Thyroid gland (tissue), 4 donors: ENCODE measurements around the gene MMP3. TPM values are rescaled to one million over a fixed set of nuclear protein-coding genes. Genes with fewer than 3 reads are reported as not detected.

ENCODE experiments used
- DNase-seq, 2 donors: peaks; one replicate each; pipeline ENCODE4 v3.0.0-alpha.2; 2019
- H3K27ac ChIP-seq, 3 donors: fragments of 200-600 bp; sonication (generic); 1 replicate in 2 of 3; 2 replicates in 1 of 3; pipeline ENCODE4 v1.5.1; 2016 to 2019; ENCODE audit warnings: mild to moderate bottlenecking in 1 of 3, moderate library complexity in 1 of 3
- H3K27me3 ChIP-seq: fragments of 200-600 bp; sonication (generic); one replicate; pipeline ENCODE4 v1.5.1; 2019
- H3K36me3 ChIP-seq, 2 donors: fragments of 200-600 bp; sonication (generic); one replicate each; pipeline ENCODE4 v1.5.1; 2016 to 2019
- H3K4me1 ChIP-seq, 2 donors: fragments of 200-600 bp; sonication (generic); one replicate each; pipeline ENCODE4 v1.5.1; 2017 to 2019
- H3K4me3 ChIP-seq, 3 donors: fragments of 200-600 bp; sonication (generic); replicated peaks in 1 of 3; 1 replicate in 2 of 3; 2 replicates in 1 of 3; pipeline ENCODE4 v1.5.1; 2016; ENCODE audit warnings: mild to moderate bottlenecking in 1 of 3
- H3K9me3 ChIP-seq: fragments of 200-600 bp; sonication (generic); one replicate; pipeline ENCODE4 v1.5.1; 2017
- POLR2A ChIP-seq, 2 donors: fragments of 450-650 bp; IDR thresholded peaks; one replicate each; pipeline ENCODE4 v1.6.1; 2017; ENCODE audit warnings: antibody characterized with exemption in 2 of 2, mild to moderate bottlenecking in 2 of 2, moderate library complexity in 1 of 2
- WGBS, 2 donors: methylation state at CpG; one replicate each; pipeline ENCODE4 v1.1.5; 2017; 5-methylcytosine and 5-hydroxymethylcytosine counted together
- intact Hi-C: fragments of 100-400 bp; cut with DNase I; formaldehyde crosslinking; loops from one replicate; pipeline ENCODE4 v1.15.1; 2023
- total RNA-seq, 4 donors: library from RNA; depleted of rRNA; stranded (reverse); fragments of >200 nt; gene quantifications; one replicate each; pipeline ENCODE4 v1.2.3, GENCODE V29; 2016
- TF ChIP-seq, protein P1 (sequence below), 6 experiments: fragments of 200-600 bp in 3 of 6; fragments of 450-650 bp in 3 of 6; sonication (generic) in 3 of 6; IDR thresholded peaks; one replicate each; pipeline ENCODE4 v1.5.1; 2016 to 2019; ENCODE audit warnings: antibody characterized with exemption in 6 of 6, mild to moderate bottlenecking in 2 of 6, inconsistent platforms in 1 of 6, moderate library complexity in 1 of 6

Gene MMP3
- total RNA-seq, 4 donors from 2014 or later: 1.2 to 14.5 TPM; not detected in 2

DNA sequence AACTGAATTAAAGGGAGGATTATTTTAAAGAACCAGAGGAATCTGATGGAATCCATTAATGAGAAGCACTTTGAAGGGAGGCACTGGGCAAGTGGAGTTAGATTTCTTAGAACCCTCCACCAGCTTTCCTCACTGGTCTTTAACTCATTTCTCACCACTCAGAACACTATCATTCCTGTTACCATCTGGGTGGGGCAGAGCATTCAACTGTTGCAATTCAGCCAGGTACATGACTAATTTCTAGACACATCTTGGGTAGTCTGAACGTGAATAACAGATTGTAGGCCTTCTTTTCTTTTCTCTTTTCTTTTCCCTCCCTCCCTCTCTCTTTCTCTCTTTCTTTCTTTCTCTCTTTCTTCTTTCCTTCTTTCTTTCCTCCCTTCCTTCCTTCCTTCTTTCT lies 29.9 kb downstream of the MMP3 start:
- no peak overlapping the region for H3K27ac ChIP-seq

DNA sequence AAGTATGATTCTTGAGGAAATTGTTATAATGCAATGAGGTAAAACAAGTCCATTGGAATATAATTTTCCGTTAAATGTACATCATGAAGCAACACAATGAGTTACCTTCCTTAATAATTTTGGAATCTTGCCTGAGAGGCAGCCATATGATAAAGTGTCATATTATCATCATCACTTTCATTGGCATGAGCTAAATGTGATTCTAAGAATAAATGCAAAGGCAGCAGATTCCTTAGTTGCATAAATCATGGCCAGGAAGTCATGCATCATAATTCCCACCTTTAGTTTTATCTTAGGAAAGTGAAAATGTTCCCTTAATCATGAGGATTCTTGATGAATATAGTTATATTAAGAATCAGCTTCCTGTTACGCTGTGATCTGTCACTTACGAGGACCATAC lies 31.2 kb downstream of the MMP3 start:
- no peak for DNase-seq
- TF ChIP-seq, protein P1, sequence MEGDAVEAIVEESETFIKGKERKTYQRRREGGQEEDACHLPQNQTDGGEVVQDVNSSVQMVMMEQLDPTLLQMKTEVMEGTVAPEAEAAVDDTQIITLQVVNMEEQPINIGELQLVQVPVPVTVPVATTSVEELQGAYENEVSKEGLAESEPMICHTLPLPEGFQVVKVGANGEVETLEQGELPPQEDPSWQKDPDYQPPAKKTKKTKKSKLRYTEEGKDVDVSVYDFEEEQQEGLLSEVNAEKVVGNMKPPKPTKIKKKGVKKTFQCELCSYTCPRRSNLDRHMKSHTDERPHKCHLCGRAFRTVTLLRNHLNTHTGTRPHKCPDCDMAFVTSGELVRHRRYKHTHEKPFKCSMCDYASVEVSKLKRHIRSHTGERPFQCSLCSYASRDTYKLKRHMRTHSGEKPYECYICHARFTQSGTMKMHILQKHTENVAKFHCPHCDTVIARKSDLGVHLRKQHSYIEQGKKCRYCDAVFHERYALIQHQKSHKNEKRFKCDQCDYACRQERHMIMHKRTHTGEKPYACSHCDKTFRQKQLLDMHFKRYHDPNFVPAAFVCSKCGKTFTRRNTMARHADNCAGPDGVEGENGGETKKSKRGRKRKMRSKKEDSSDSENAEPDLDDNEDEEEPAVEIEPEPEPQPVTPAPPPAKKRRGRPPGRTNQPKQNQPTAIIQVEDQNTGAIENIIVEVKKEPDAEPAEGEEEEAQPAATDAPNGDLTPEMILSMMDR (IDR thresholded peaks at IDR 0.05): no peak
- TF ChIP-seq POLR2A (IDR thresholded peaks at IDR 0.05): no peak
- Histone ChIP-seq H3K9me3 (no peaks in the 10 kb centered on the region), H3K36me3 (no peaks in the 10 kb centered on the region), H3K27ac (no peak overlapping the region), H3K4me3 (no peak overlapping the region), H3K4me1 (no peaks in the 10 kb centered on the region), H3K27me3 (no peaks in the 10 kb centered on the region)
- WGBS, 2 donors: 78 to 84% methylated on average over 3 of the region's 3 CpGs
- intact Hi-C loops: no loop called here

More for the DNA sequence above, 29.9 kb downstream of the MMP3 start:
- H3K4me1 ChIP-seq: no peaks in the 10 kb centered on the region
- H3K4me3 ChIP-seq: no peak overlapping the region
- no peak for DNase-seq
- TF ChIP-seq POLR2A (IDR thresholded peaks at IDR 0.05): no peak
- TF ChIP-seq, protein P1 (IDR thresholded peaks at IDR 0.05): no peak
- no peaks in the 10 kb centered on the region for H3K36me3 ChIP-seq
- intact Hi-C loops: no loop called here
- no peaks in the 10 kb centered on the region for H3K9me3 ChIP-seq
- 83 to 85% methylated on average over 1 of the region's 1 CpG for WGBS, 2 donors
- H3K27me3 ChIP-seq: no peaks in the 10 kb centered on the region

DNA sequence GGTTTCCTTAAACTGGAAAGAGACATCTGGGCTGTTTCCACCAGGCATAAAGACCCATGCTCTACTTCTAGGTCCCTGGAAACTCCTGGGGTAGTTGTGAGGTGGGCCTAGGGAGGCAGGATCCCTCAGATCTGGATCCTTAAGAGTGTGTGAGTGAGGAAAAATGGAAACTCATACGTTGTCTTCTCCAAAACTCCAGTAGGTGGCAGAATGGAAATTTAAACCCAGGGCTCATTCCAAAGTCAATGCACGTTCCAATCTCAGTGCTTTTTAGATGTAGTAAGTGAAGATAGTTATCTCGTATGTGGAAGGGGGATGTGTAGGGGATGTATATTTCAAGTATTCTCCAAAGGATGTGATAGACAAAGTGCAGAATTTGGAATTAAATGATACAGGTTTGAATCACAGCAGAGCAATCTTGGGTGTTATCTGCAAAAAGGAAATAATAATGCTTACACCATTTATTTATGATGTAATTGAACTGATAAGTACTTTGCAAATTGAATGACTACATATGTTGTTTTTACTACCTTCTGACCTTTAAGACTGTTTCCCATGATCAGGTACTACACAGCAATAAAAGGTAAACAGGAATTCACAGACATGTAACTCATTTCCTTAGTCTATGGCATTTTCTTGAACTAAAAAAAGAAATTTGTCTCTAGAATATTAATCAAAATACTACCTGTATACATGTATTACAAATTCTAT lies 32.3 kb downstream of the MMP3 start:
- intact Hi-C loops: no loop called here
- 7 to 12% methylated on average over 3 of the region's 3 CpGs for WGBS, 2 donors
- no peak overlapping the region for H3K4me3 ChIP-seq
- H3K4me1 ChIP-seq: no peaks in the 10 kb centered on the region
- no peak for DNase-seq
- H3K27ac ChIP-seq: no peak overlapping the region
- H3K36me3 ChIP-seq: no peaks in the 10 kb centered on the region
- no peaks in the 10 kb centered on the region for H3K27me3 ChIP-seq
- no peaks in the 10 kb centered on the region for H3K9me3 ChIP-seq
- TF ChIP-seq POLR2A (IDR thresholded peaks at IDR 0.05): no peak
- TF ChIP-seq, protein P1 (IDR thresholded peaks at IDR 0.05): no peak

DNA sequence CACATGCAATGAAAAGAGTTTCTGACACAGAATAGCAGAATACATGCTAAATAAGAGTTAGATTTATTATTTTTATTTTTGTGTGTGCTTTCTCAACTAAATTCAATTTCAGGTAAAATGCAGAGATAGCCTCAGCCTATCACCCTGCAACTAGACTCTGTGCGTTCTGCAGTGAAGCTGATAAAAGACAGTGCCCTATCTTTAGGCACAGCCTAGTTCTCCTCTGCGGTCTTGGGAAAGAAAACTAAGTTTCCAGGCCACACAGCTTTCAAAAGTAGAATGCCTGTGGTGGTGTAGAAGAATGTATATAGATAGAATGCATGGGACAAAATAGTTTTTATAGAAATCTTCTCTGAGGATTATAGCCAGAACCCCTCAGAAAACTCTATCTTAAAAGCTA lies 33.4 kb downstream of the MMP3 start:
- H3K36me3 ChIP-seq: no peaks in the 10 kb centered on the region
- WGBS, 2 donors: 87% methylated on average over 2 of the region's 2 CpGs
- intact Hi-C loops: no loop called here
- H3K4me1 ChIP-seq: no peaks in the 10 kb centered on the region
- DNase-seq: no peak
- H3K9me3 ChIP-seq: no peaks in the 10 kb centered on the region
- no peaks in the 10 kb centered on the region for H3K27me3 ChIP-seq
- TF ChIP-seq POLR2A (IDR thresholded peaks at IDR 0.05): no peak
- TF ChIP-seq, protein P1 (IDR thresholded peaks at IDR 0.05): no peak
- H3K4me3 ChIP-seq: no peak overlapping the region
- no peak overlapping the region for H3K27ac ChIP-seq

DNA sequence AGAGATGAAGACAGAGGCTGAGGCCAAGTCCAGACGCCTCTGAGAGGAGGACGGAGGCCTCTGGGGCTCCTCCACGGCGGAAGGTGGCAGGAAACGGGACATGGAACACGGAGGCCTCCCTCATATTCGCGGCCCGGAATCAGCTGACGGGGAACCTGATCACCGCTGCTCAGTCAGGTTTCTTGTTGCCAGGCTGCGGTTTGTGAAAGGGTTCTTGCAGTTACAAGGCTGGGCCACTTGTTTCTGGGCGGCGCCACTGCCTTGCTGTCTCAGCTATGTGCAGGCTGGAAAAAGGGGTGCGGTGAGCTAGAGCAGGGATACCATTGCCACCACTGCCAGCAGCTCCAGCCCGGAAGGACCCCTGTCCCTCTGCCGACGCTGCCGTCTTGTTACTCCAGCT lies 35.5 kb downstream of the MMP3 start:
- no peak for DNase-seq
- Histone ChIP-seq H3K36me3 (no peaks in the 10 kb centered on the region), H3K27ac (no peak overlapping the region), H3K4me3 (no peak overlapping the region), H3K4me1 (no peaks in the 10 kb centered on the region), H3K9me3 (no peaks in the 10 kb centered on the region), H3K27me3 (no peaks in the 10 kb centered on the region)
- intact Hi-C loops: no loop called here
- TF ChIP-seq, protein P1 (IDR thresholded peaks at IDR 0.05): no peak
- no peak for TF ChIP-seq POLR2A (IDR thresholded peaks at IDR 0.05)
- WGBS, 2 donors: 52 to 64% methylated on average over 6 to 19 of the region's 19 CpGs
